Measurements from ENCODE around the gene KLF14.

Gene KLF14

DNA sequence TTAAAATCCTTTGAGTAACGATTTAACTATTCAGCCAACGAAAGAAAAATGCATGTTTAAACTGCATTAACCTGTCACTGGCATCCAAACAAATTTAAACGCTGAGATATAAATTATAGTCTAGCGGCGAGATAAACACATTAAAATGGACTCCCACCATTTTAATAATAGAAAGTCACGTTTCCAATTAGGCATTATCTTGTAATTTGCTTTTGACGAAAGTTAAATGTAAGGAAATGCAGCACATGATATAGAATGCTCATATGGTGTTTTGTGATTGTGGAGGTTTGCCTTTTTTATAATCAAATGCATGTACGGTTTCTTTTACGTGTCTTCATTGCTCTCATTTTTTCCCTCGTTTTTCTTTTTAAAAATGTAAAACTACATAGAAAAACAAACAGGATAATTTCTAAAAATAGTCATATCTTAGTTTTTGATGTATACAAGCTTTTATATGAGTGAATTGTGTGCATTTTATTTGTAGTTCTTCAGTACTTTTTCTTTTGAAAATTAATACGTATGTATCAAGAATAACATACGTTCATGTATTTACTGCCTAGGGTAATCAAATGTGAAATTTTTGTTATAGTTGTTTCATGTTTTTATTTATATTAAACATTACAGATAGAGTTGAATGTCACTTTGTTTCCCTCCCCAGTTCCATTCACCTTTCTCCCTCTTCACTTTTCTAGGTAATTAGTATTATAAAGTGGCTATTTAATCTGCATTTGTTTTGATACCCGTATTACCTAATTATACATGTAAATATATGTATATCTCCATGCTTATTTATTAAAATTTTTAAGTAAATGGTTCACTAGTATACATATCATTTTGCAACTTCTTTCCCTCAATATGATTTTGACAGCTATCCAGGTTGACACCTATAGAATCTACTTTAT lies 1.1 kb upstream of the KLF14 start:
- H3K4me3 ChIP-seq (ENCODE audit: low read depth, low read length), result peak overlapping the region; percentile 66
- no peak for DNase-seq (ENCODE audit: low read depth)
- TF ChIP-seq, protein P1, sequence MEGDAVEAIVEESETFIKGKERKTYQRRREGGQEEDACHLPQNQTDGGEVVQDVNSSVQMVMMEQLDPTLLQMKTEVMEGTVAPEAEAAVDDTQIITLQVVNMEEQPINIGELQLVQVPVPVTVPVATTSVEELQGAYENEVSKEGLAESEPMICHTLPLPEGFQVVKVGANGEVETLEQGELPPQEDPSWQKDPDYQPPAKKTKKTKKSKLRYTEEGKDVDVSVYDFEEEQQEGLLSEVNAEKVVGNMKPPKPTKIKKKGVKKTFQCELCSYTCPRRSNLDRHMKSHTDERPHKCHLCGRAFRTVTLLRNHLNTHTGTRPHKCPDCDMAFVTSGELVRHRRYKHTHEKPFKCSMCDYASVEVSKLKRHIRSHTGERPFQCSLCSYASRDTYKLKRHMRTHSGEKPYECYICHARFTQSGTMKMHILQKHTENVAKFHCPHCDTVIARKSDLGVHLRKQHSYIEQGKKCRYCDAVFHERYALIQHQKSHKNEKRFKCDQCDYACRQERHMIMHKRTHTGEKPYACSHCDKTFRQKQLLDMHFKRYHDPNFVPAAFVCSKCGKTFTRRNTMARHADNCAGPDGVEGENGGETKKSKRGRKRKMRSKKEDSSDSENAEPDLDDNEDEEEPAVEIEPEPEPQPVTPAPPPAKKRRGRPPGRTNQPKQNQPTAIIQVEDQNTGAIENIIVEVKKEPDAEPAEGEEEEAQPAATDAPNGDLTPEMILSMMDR (IDR thresholded peaks at IDR 0.05; ENCODE audit: insufficient read depth, low read depth, low read length, missing control alignments), result no peak

DNA sequence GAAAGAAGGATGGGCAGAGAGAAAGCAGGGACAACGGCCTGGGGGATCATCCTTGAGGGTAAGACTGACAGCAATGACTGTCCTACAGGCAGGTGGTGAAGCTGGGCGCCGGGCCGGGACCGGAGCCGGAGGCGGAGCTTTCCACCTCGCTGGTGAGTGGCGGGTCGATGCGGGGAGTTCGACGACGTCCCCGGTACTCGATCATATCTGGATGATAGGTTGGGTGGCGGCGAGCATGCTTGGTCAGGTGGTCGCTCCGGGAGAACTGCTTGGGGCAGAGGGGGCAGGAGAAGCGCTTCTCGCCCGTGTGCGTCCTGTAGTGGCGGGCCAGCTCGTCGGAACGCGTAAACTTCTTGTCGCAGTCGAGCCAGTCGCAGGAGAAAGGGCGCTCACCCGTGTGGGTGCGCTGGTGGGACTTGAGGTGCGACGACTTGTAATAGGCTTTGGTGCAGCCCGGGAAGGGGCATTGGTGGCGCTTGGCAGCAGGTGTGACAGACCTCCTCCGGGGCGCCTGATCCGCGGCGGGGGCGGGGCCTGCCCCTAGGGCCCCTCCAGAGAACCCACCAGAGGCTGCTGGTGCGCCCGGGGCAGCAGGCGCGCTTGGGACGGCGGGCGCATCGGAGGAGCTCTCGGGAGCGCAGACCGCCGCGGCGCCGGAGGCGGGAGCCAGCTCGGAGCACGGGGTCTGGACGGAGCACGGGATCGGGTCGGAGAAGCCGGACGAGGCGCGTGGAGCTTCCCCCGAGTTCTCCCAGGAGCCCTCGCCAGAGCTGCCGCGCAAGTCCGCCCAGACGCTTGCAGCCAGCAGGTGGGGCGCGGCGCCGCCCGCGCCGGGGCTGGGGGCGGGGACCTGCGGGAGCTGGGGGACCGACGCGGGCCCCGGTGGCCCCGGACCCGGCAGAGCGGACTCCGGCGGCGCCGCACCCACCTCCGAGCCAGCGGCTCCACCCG lies 752 bp downstream of the KLF14 start:
- peak overlapping the region; percentile 37; the same call in 1 of the 2 replicates for H3K4me3 ChIP-seq (ENCODE audit: low read depth, low read length)
- TF ChIP-seq, protein P1 (IDR thresholded peaks at IDR 0.05; ENCODE audit: insufficient read depth, low read depth, low read length, missing control alignments), result peak; percentile 31
- DNase-seq (ENCODE audit: low read depth), result peak; percentile 49

- no peak overlapping the region for H3K4me3 ChIP-seq (ENCODE audit: low read depth, low read length)
- DNase-seq (ENCODE audit: low read depth), result no peak
- TF ChIP-seq, protein P1 (IDR thresholded peaks at IDR 0.05; ENCODE audit: insufficient read depth, low read depth, low read length, missing control alignments), result no peak
These were observed 10.2 kb downstream of the KLF14 start for GRCh38 chr7:130723784-130724183.

DNA sequence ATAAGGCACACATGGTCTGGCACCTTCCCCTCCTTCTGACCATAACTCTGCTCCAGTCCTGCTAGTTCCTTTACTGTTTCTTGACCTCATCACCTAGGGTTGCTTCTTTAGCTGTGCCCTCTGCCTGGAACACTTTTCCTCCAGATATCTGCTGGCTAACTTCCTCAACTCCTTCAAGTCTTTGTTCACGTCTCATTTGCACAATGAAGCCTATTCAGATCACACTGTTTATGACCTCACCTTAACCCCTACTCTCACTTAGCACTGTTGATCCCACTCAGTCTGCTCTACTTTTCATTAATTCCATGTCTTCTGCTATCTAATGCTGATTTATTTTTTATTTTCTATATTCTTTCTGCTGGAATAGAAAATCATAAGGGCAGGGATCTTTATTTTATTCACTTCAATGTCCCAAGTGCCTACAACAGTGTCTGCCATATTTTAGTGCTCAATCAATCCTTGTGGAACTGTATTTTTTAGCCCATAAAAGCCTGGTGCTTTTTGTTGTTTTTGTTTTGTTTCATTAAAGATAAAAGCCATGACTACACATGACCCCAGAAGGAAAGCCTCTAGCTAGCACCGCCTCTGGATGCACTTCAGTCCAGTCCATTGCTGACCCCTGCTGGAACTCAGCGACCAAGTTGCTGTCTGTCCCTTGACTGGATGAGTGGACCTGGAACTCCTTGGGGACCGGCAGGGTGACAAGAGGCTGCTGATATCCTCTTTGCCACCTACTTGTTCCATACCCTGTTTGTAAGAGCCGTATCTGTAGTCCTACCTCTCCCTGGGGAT lies 12.3 kb downstream of the KLF14 start:
- TF ChIP-seq, protein P1 (IDR thresholded peaks at IDR 0.05; ENCODE audit: insufficient read depth, low read depth, low read length, missing control alignments), result peak; percentile 27

GRCh38 chr7:130719541-130719940 lies 14.5 kb downstream of the KLF14 start:
- no peak overlapping the region for H3K4me3 ChIP-seq (ENCODE audit: low read depth, low read length)
- TF ChIP-seq, protein P1 (IDR thresholded peaks at IDR 0.05; ENCODE audit: insufficient read depth, low read depth, low read length, missing control alignments), result no peak
- no peak for DNase-seq (ENCODE audit: low read depth)

More for the DNA sequence above, 12.3 kb downstream of the KLF14 start:
- no peak overlapping the region for H3K4me3 ChIP-seq (ENCODE audit: low read depth, low read length)
- DNase-seq (ENCODE audit: low read depth), result peak; percentile 40

DNA sequence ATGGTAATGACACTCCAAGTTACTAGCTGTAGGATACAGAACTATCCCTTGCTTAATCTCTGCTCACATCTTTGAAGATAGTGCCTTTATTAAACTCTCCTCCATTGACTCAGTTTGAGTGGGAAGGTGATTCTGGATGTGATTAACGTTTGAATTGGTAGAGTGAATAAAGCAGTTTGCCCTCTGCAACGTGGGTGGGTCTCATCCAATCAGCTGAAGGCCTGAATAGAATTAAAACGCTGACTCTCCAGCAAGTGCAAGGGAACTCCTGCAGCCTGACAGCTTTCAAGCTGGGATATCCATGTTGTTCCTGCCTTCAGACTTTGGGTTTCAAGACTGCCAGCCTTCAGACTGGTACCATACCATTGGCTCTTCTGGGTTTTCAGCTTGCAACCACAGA lies 21.6 kb downstream of the KLF14 start:
- no peak for DNase-seq (ENCODE audit: low read depth)
- no peak overlapping the region for H3K4me3 ChIP-seq (ENCODE audit: low read depth, low read length)
- TF ChIP-seq, protein P1 (IDR thresholded peaks at IDR 0.05; ENCODE audit: insufficient read depth, low read depth, low read length, missing control alignments), result no peak

All from GM12865 (cell line).